ENCODE measurements around the gene GRPEL1. TPM values are rescaled to one million over a fixed set of nuclear protein-coding genes. Genes with fewer than 3 reads are reported as not detected.

The GRPEL1 gene
- total and polyA plus RNA-seq, 2 of the 8 experiments (the other 6 are each of a cell fraction or from before 2014, with no cell fraction given), result 13.5 to 39.9 TPM

DNA sequence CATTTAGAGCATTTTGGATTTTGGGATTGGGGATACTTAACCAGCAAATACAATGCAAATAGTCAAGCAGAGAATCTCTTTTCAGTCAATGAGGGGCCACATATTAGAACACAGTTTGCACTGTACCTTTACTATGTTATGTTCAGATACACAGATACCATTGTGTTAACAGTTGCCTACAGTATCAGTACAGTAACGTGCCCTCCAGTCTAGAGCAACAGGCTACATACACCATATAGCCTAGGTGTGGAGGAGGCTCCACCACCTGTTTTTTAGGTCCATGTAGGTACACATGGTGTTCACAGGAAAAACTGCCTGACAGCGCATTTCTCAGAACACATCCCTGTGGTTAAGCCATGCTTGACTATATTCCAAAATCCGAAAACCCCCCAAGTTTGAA, 9.1 kb downstream of the GRPEL1 start:
- peaks cover 14 to 45% (median 36%) of the 10 kb centered on the region in 4 experiments for H3K36me3 ChIP-seq (ENCODE audit: control insufficient read depth in 2 of 4, insufficient read depth in 4 of 4, low read length in 3 of 4)
- FAIRE-seq (no peak), DNase-seq (ENCODE audit: low read depth in 1 of 2, low spot score in 2 of 2) (no peak)
- no peak overlapping the region for H4K8ac ChIP-seq (ENCODE audit: extremely low read depth, insufficient read depth, low read length)
- no peak overlapping the region for H3K23ac ChIP-seq (ENCODE audit: insufficient read length)
- H3K23me2 ChIP-seq (ENCODE audit: low read depth, low read length), result no peaks in the 10 kb centered on the region
- H3K4me1 ChIP-seq (replicated peaks in 1 of 4; ENCODE audit: control insufficient read depth in 3 of 4, insufficient read depth in 4 of 4, low read length in 3 of 4), result no peaks in the 10 kb centered on the region
- no peaks in the 10 kb centered on the region for H3K9me3 ChIP-seq (ENCODE audit: insufficient read depth in 2 of 2, low read depth in 1 of 2, low read length in 1 of 2)
- H4K5ac ChIP-seq (ENCODE audit: insufficient read length, low read depth, low read length), result no peak overlapping the region
- no peak overlapping the region for H3K14ac ChIP-seq (ENCODE audit: insufficient read length)
- no peak overlapping the region for H2AFZ ChIP-seq (ENCODE audit: low read length)
- H3K4me3 ChIP-seq (ENCODE audit: extremely low read depth in 1 of 4, insufficient read depth in 2 of 4, low read depth in 3 of 4, low read length in 4 of 4), result no peak overlapping the region
- no peak overlapping the region for H3K56ac ChIP-seq (replicated peaks; ENCODE audit: insufficient read length, low read depth, low read length)
- H3K4ac ChIP-seq (replicated peaks; ENCODE audit: insufficient read length, low read depth, low read length), result no peak overlapping the region
- WGBS, 2 experiments (ENCODE audit: extremely low coverage in 1 of 2, insufficient coverage in 1 of 2, insufficient read length in 1 of 2, insufficient replicate concordance in 2 of 2, low coverage in 1 of 2, low lambda C conversion rate in 2 of 2, missing lambda C conversion rate in 1 of 2), result 95% methylated on average over 3 of the region's 3 CpGs; no CpG with 5 or more reads in 1 of the 2 experiments
- H3K79me2 ChIP-seq (ENCODE audit: control insufficient read depth in 1 of 2, insufficient read depth in 2 of 2, low read length in 2 of 2), result no peaks in the 10 kb centered on the region
- H3K9ac ChIP-seq (replicated peaks in 1 of 4; ENCODE audit: extremely low read depth in 1 of 4, low read depth in 3 of 4, low read length in 3 of 4), result no peak overlapping the region
- H4K20me1 ChIP-seq (replicated peaks in 1 of 2; ENCODE audit: control insufficient read depth in 1 of 2, insufficient read depth in 2 of 2, low read length in 2 of 2), result peaks cover 2 to 18% of the 10 kb centered on the region in 2 experiments
- no peak overlapping the region for H2AK5ac ChIP-seq (ENCODE audit: low read depth, low read length)
- H2BK20ac ChIP-seq (ENCODE audit: low read length), result no peak overlapping the region
- no peak overlapping the region for H2BK15ac ChIP-seq (ENCODE audit: low read length)
- H4K91ac ChIP-seq (replicated peaks; ENCODE audit: insufficient read length, low read length), result no peak overlapping the region
- no peak overlapping the region for H2BK5ac ChIP-seq (ENCODE audit: low read depth, low read length)
- H2BK120ac ChIP-seq (replicated peaks; ENCODE audit: low read depth, low read length), result no peak overlapping the region
- H3K4me2 ChIP-seq (ENCODE audit: insufficient read depth in 1 of 2, low read depth in 2 of 2, low read length in 2 of 2), result no peak overlapping the region
- no peak overlapping the region for H3K18ac ChIP-seq (ENCODE audit: extremely low read depth, low read length)
- H3K27ac ChIP-seq (ENCODE audit: low read depth, low read length), result no peak overlapping the region
- no peaks in the 10 kb centered on the region for H3K27me3 ChIP-seq (replicated peaks in 1 of 4; ENCODE audit: control insufficient read depth in 3 of 4, extremely low read depth in 1 of 4, insufficient read depth in 3 of 4, low read length in 3 of 4)
- ChIA-PET CTCF (ENCODE audit: partially characterized antibody) (interaction anchor here (1.3 to 1.8 kb wide), 2 partner anchors 12 to 25 kb away, joined by 3 to 6 read pairs; no protein-coding TSS in a partner anchor), POLR2A (ENCODE audit: partially characterized antibody) (interaction anchor here (1.8 to 6.6 kb wide), 2 partner anchors 9 to 14 kb away, joined by 5 to 36 read pairs; partner anchors contain the start of genes GRPEL1 and TADA2B)
- no peak overlapping the region for H2BK12ac ChIP-seq (ENCODE audit: low read depth, low read length)
- TF ChIP-seq BRCA1 (IDR thresholded peaks at IDR 0.05; ENCODE audit: low read depth, low read length), result no peak
- TF ChIP-seq CREB1 (IDR thresholded peaks at IDR 0.05), result no peak
- TF ChIP-seq RBBP5 (IDR thresholded peaks at IDR 0.05; ENCODE audit: borderline replicate concordance, low read depth, low read length), result no peak
- TF ChIP-seq TAF7 (optimal IDR thresholded peaks at IDR 0.05; ENCODE audit: borderline replicate concordance, low read depth, low read length), result no peak
- no peak for TF ChIP-seq SP1 (IDR thresholded peaks at IDR 0.05; ENCODE audit: low read depth, low read length)
- TF ChIP-seq TAF1 (IDR thresholded peaks at IDR 0.05; ENCODE audit: low read depth, low read length), result no peak
- TF ChIP-seq YY1 (IDR thresholded peaks at IDR 0.05; ENCODE audit: low read depth, low read length), result no peak
- TF ChIP-seq SUZ12 (IDR thresholded peaks at IDR 0.05; ENCODE audit: low read length), result no peak
- no peak for TF ChIP-seq TBP (IDR thresholded peaks at IDR 0.05; ENCODE audit: low read depth, low read length)
- TF ChIP-seq RAD21 (IDR thresholded peaks at IDR 0.05 in 1 of 2, conservative IDR thresholded peaks at IDR 0.05 in 1 of 2; ENCODE audit: low read depth in 2 of 2, low read length in 2 of 2), result no peak
- TF ChIP-seq SRF (IDR thresholded peaks at IDR 0.05; ENCODE audit: low read depth, low read length), result no peak
- no peak for TF ChIP-seq KDM1A (IDR thresholded peaks at IDR 0.05; ENCODE audit: borderline replicate concordance, low read length)
- no peak for TF ChIP-seq ZNF274 (IDR thresholded peaks at IDR 0.05; ENCODE audit: borderline replicate concordance, extremely low read depth, low read length)
- TF ChIP-seq RNF2 (IDR thresholded peaks at IDR 0.05; ENCODE audit: borderline replicate concordance, low read depth, low read length, missing control alignments, poor library complexity, severe bottlenecking), result no peak
- H3K79me1 ChIP-seq (ENCODE audit: low read depth, low read length), result no peaks in the 10 kb centered on the region
